Muscle of leg (tissue), 11 donors: Measurements from ENCODE around the gene PTPRZ1. TPM values are rescaled to one million over a fixed set of nuclear protein-coding genes. Genes with fewer than 3 reads are reported as not detected.

Source experiments
- DNase-seq: peaks from one replicate; pipeline ENCODE4 v3.0.0; 2013
- H3K27ac ChIP-seq: one replicate; pipeline ENCODE4 v1.5.1; 2013; ENCODE audit warnings: mild to moderate bottlenecking, low read length, control low read depth
- H3K27me3 ChIP-seq: one replicate; pipeline ENCODE4 v1.6.1; 2013; ENCODE audit warnings: low read length; ENCODE audit not compliant: control insufficient read depth, insufficient read depth
- H3K36me3 ChIP-seq: one replicate; pipeline ENCODE4 v1.6.1; 2013; ENCODE audit warnings: low read length; ENCODE audit not compliant: control insufficient read depth, insufficient read depth
- H3K4me1 ChIP-seq: one replicate; pipeline ENCODE4 v1.6.1; 2013; ENCODE audit warnings: low read length; ENCODE audit not compliant: control insufficient read depth, insufficient read depth
- H3K4me3 ChIP-seq: one replicate; pipeline ENCODE4 v1.5.1; 2013; ENCODE audit warnings: low read length, control low read depth
- H3K9me3 ChIP-seq: replicated peaks from 2 replicates; pipeline ENCODE4 v1.6.1; 2013; ENCODE audit warnings: low read depth, low read length; ENCODE audit not compliant: control insufficient read depth
- WGBS: methylation state at CpG from one replicate; pipeline ENCODE4 v1.1.5; 2013; ENCODE audit warnings: missing lambda C conversion rate; ENCODE audit not compliant: insufficient coverage; 5-methylcytosine and 5-hydroxymethylcytosine counted together
- polyA plus RNA-seq, 8 donors: library from polyadenylated mRNA; unstranded; fragments of 120-200 nt; gene quantifications; one replicate each; pipeline versions ENCODE4 v1.2.1 to v1.2.3, GENCODE V29; 2013; ENCODE audit warnings: inconsistent platforms in 1 of 8, low replicate concordance in 1 of 8; ENCODE audit not compliant: insufficient read length in 8 of 8, insufficient read depth in 1 of 8
- total RNA-seq: library from RNA; stranded (reverse); fragments of 120-200 nt; gene quantifications from one replicate; pipeline ENCODE4 v1.2.4, GENCODE V29; 2013

Gene PTPRZ1
- total and polyA plus RNA-seq, 9 donors, result 3.0 to 18.7 (median 4.9) TPM

DNA sequence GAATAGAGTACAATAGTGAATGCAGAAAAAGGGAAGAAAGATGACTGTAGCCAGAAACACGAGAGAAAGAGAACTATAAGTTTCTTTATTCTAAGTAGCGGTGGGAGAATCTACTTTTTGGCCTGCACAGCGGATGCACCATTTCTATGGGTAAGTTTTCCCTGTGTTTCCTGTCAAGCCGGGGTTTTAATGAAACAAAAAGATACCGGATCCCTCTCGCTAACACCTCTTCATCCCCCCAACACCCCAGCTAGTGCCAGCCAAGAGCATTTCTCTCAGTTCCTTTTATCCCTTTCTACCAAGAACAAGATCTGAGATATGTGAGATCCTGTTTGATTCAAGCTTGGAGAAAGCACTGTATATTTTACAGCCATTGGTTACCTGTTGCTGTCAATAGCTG, 14.7 kb downstream of the PTPRZ1 start:
- Histone ChIP-seq H3K4me3 (no peak overlapping the region), H3K4me1 (no peaks in the 10 kb centered on the region), H3K36me3 (no peaks in the 10 kb centered on the region), H3K27me3 (no peaks in the 10 kb centered on the region), H3K9me3 (no peaks in the 10 kb centered on the region), H3K27ac (no peak overlapping the region)
- 57% methylated on average over 1 of the region's 6 CpGs for WGBS
- DNase-seq, result no peak

DNA sequence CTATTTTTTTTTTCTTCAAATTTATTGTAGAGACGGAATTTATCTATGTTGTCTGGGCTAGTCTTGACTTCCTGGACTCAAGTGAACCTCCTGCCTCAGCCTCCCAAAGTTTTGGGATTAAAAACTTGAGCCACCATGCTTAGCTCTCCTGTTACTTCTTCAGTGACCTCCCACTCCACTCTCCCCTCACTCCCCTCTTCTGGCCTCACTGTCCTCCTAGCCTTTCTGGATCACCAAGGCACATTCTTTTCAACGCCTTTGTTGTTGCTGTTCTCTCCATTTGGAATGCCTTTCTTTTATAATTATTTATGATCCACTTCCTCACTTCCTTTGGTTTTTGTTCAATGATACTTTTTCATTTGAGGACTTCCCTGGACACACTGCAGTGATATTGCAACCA, 17.9 kb downstream of the PTPRZ1 start:
- H3K36me3 ChIP-seq, result no peaks in the 10 kb centered on the region
- H3K27me3 ChIP-seq, result no peaks in the 10 kb centered on the region
- no peak overlapping the region for H3K4me3 ChIP-seq
- H3K9me3 ChIP-seq, result no peaks in the 10 kb centered on the region
- no peaks in the 10 kb centered on the region for H3K4me1 ChIP-seq
- no CpG with 5 or more reads among the region's 2 CpGs for WGBS
- H3K27ac ChIP-seq, result no peak overlapping the region
- no peak for DNase-seq

DNA sequence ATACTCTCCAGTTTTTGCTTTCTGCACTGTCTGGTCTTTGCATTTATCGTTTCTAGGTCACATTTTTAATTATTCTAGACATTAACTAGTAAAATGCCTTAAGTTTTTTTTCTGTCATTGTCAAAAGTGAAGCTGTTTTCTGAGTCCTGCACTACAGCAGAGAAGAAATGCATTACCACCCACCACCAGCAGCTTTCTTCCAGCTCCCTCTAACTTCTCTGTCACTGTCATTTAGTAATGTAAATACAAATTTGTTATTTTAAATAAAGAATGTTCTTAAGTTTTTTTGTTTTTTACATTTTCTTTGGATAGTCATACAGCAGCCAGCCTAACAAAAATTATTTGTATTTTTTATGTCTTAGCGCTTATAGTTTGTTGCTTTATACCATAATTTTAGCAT, 18.8 kb downstream of the PTPRZ1 start:
- H3K27ac ChIP-seq, result no peak overlapping the region
- H3K27me3 ChIP-seq, result no peaks in the 10 kb centered on the region
- no peaks in the 10 kb centered on the region for H3K36me3 ChIP-seq
- DNase-seq, result no peak
- no peaks in the 10 kb centered on the region for H3K9me3 ChIP-seq
- no CpG with 5 or more reads among the region's 2 CpGs for WGBS
- no peaks in the 10 kb centered on the region for H3K4me1 ChIP-seq
- no peak overlapping the region for H3K4me3 ChIP-seq

DNA sequence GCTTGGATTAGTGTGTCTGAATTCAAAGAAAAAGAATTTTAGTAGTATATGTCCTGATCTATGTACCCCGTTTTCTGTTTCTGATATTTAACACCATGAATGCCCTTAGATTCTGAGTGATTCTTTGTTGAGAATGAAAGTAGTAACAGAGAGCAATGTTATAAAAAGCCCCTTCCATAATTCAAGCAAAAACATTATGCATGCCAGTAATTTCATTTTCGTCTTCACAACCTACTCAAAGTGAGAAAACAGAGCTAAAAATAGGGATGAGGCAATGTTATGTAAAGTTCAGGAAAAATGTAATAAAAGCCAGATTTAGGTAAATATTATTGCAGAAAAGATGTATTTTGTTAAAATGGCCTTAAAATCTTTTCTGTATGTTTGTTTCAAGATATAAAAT, 28.1 kb downstream of the PTPRZ1 start:
- H3K4me3 ChIP-seq, result no peak overlapping the region
- DNase-seq, result peak; percentile 40
- H3K4me1 ChIP-seq, result no peaks in the 10 kb centered on the region
- H3K27ac ChIP-seq, result no peak overlapping the region
- H3K9me3 ChIP-seq, result no peaks in the 10 kb centered on the region
- H3K27me3 ChIP-seq, result no peaks in the 10 kb centered on the region
- WGBS, result no CpG with 5 or more reads among the region's 2 CpGs
- H3K36me3 ChIP-seq, result no peaks in the 10 kb centered on the region

DNA sequence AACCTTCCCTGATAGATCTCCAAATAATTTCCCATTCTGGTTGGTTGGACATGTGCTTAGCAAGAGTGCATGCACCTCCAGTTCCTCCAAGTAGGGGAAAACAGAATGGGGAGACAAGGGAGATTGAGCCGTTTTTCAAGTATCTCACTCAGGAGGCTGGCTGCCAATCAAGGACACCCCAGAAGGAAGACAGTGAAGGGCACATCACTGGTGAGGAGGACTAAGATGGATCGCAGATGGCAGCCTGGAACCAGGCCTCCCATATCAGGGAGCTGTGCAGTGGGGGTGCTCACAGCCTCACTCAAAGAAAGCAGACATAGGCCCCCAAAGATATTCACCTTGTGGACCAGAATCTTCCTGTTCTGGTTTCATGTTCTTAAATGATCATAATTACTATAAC, 31.2 kb downstream of the PTPRZ1 start:
- H3K36me3 ChIP-seq, result no peaks in the 10 kb centered on the region
- no peak for DNase-seq
- no peak overlapping the region for H3K27ac ChIP-seq
- H3K4me3 ChIP-seq, result no peak overlapping the region
- H3K4me1 ChIP-seq, result no peaks in the 10 kb centered on the region
- WGBS, result 57% methylated on average over 1 of the region's 2 CpGs
- H3K9me3 ChIP-seq, result no peaks in the 10 kb centered on the region
- no peaks in the 10 kb centered on the region for H3K27me3 ChIP-seq

DNA sequence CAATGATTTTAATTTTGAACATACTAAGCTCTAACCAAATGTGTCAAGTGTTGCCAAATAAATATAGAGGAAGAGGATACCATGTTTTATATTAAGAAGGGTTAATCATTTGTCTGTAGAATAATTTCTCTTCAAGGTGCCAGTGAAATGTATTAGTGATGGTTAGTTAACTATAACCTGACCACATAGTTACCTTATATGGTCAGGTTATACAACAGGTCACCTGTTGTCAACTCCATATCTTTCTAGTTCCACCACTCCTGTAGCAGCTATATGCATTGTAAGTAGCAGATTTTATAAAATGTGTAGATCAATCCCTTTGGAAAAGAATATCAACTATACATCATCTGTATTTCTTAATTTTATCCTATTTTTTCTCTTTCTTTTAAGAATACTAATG, 35.1 kb downstream of the PTPRZ1 start:
- Histone ChIP-seq H3K4me3 (no peak overlapping the region), H3K27me3 (no peaks in the 10 kb centered on the region), H3K27ac (no peak overlapping the region), H3K36me3 (no peaks in the 10 kb centered on the region), H3K9me3 (no peaks in the 10 kb centered on the region), H3K4me1 (no peaks in the 10 kb centered on the region)
- no peak for DNase-seq

DNA sequence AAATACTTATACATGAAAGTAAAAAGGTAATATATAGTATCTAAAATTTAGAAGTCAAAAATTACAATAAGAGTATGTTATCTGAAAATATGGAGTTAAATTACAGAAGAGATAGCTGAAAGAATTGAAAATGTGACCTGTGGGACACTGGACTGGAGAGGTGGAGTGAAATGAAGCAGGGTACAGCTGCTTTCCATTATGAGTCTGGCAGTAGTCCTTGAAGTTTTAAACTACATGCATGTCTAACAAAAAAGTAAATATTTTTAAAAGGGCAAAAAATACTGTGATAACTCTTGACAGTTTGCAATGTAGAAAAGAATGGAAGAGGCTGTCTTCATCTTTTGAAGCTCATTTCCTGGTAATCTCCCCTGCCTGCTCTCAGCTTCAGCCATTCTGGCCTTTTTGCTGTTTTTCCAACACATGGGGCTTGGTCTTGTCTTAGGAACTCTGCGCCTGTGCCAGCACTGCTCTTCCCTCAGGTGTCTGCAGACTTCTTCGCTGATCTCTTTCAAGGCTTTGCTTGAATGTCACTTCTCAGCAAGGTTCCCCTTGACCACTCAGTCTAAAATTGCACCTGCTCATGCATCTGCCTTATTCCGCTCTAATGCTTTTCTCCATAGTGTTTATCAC, 36.9 kb downstream of the PTPRZ1 start:
- DNase-seq, result peak; percentile 61
- no peaks in the 10 kb centered on the region for H3K36me3 ChIP-seq
- H3K4me3 ChIP-seq, result no peak overlapping the region
- H3K9me3 ChIP-seq, result no peaks in the 10 kb centered on the region
- no peaks in the 10 kb centered on the region for H3K27me3 ChIP-seq
- no peak overlapping the region for H3K27ac ChIP-seq
- 17% methylated on average over 2 of the region's 3 CpGs for WGBS
- no peaks in the 10 kb centered on the region for H3K4me1 ChIP-seq

DNA sequence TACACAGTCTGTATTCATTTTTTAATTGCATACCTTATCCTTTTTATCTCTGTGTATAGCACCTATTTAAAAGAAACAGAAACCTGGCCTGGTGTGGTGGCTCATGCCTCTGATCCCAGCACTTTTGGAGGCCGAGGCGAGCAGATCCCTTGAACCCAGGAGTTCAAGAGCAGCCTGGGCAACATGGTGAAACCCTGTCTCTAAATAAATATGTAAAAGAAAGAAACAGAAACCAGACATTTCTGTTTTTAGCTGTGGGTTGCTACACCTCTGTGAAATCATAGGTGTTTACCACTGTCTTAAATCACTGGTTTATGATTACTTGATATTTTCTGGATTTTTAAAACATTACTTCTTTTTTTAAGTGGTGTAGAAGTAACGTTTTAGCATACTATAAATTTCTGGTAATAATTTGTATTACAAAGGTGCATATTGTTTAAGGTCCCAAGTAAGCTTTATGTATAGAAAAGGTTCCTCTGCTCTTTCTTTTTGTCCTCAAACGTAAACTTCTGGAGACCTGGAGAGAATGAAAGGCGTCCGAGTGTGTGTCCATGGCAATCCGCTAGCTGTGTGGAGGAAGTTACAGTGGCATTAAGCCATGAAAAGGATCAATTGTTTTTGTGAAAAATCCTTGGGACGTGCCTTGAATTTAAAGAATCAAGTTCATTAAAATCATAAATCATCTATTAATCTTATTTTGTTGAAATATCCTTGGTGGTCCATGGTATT, 41.1 kb downstream of the PTPRZ1 start:
- H3K36me3 ChIP-seq, result no peaks in the 10 kb centered on the region
- H3K27ac ChIP-seq, result no peak overlapping the region
- DNase-seq, result no peak
- no peaks in the 10 kb centered on the region for H3K9me3 ChIP-seq
- WGBS, result 90% methylated on average over 2 of the region's 8 CpGs
- H3K4me3 ChIP-seq, result no peak overlapping the region
- H3K27me3 ChIP-seq, result no peaks in the 10 kb centered on the region
- H3K4me1 ChIP-seq, result no peaks in the 10 kb centered on the region

DNA sequence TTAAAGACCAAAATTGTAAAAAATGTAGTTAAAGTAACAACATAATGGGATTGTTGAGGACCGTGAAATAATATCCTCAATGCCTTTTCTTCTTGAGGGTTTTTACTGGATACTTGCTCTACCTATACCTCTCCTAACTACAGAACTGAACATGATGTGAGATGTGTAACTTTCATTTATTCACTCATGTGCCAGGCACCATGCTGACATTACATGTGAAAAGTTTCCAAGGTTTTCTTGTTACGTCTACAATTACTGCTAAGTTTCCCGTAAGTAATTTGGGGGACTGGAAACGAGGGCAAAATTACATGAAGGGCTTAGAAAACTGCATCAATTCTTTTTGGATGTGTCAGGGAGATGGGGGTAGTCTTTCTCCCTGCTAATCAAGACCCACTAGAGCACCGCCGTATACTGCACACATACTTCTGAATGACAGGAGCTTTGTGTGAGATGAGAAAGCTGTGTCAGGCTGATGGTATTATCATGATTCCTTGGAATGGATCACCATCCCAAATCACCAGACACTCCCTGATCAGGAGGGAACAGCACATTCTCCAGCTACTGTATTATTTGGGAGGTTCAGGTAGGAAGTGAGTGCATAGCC, 41.8 kb downstream of the PTPRZ1 start:
- H3K27ac ChIP-seq, result no peak overlapping the region
- no peak overlapping the region for H3K4me3 ChIP-seq
- no CpG with 5 or more reads among the region's 6 CpGs for WGBS
- H3K27me3 ChIP-seq, result no peaks in the 10 kb centered on the region
- DNase-seq, result no peak
- no peaks in the 10 kb centered on the region for H3K4me1 ChIP-seq
- H3K36me3 ChIP-seq, result no peaks in the 10 kb centered on the region
- H3K9me3 ChIP-seq, result no peaks in the 10 kb centered on the region

DNA sequence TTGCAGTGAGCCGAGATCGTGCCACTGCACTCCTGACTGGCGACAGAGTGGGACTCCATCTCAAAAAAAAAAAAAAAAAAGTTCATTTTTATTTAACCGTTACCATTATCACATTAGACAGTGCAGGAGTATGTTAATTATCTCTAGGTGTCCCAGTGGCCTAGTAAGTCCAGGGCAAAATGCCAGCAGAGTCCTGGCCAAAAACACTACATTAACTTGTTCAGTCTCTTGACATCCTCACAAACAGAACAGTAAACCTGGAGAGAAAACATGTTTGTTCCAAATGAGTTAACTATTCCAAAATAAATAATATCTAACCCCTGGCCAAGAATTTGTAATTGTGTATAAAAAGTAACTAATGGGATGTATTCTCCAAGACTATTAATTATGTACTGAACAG, 43.2 kb downstream of the PTPRZ1 start:
- H3K27me3 ChIP-seq, result no peaks in the 10 kb centered on the region
- no CpG with 5 or more reads among the region's 4 CpGs for WGBS

More for the DNA sequence above, 43.2 kb downstream of the PTPRZ1 start:
- H3K9me3 ChIP-seq, result no peaks in the 10 kb centered on the region
- H3K27ac ChIP-seq, result no peak overlapping the region
- DNase-seq, result peak; percentile 2
- no peaks in the 10 kb centered on the region for H3K4me1 ChIP-seq
- no peaks in the 10 kb centered on the region for H3K36me3 ChIP-seq
- H3K4me3 ChIP-seq, result no peak overlapping the region
